ENCODE measurements around the gene NUP155. TPM values are rescaled to one million over a fixed set of nuclear protein-coding genes. Genes with fewer than 3 reads are reported as not detected.
"Not testable (repeated sequence)": the region's sequence is repeated elsewhere in the genome, so short reads cannot be mapped to it uniquely, and the experiment has no call there.

The NUP155 gene
- total RNA-seq = 10 to 100 TPM in 3 of 4 donors, 1 to 10 TPM in 1; 8.2 to 12.3 (median 10.7) TPM
- 1 to 10 TPM; 2.9 to 5.5 (median 5.3) TPM for polyA plus RNA-seq
- long read RNA-seq, donor 1, full-length matches to known transcripts = 9 of 11 reads
- long read RNA-seq, donor 1, partial matches to known transcripts = 1 of 11 reads
- long read RNA-seq, donor 1, other reads (novel, unspliced or antisense) = 1 of 11 reads
- long read RNA-seq, donor 2, full-length matches to known transcripts = 3 of 7 reads
- long read RNA-seq, donor 2, partial matches to known transcripts = 1 of 7 reads
- long read RNA-seq, donor 2, other reads (novel, unspliced or antisense) = 3 of 7 reads

- H3K27me3 ChIP-seq (ENCODE audit: insufficient read depth in 3 of 3, low read length in 2 of 3) = no peaks in the 10 kb centered on the region
- peaks cover 23% of the 10 kb centered on the region for H3K4me1 ChIP-seq
- peak within 1 kb of the TSS; percentile 100 for H3K4me3 ChIP-seq
- H3K9me3 ChIP-seq = no peaks in the 10 kb centered on the region
- H3K36me3 ChIP-seq (ENCODE audit: insufficient read depth in 1 of 2, low read depth in 1 of 2) = peaks cover 0 to 6% of the 10 kb centered on the region in 2 donors
- ATAC-seq = peak; percentile 96 to 99 (median 98)
- peak; percentile 90 to 94 for DNase-seq
- intact Hi-C loops (cut with DNase I) = no loop called here
- no peak for TF ChIP-seq CTCF (IDR thresholded peaks at IDR 0.05)
- WGBS, 3 donors = 1 to 2% (median 1%) methylated on average over 49 of the region's 49 CpGs
- H3K27ac ChIP-seq = peak within 1 kb of the TSS; percentile 90
These were observed at the start of gene NUP155 for GRCh38 chr5:37370864-37371726. Gene NUP155, minus strand, starts transcription at chr5:37371106. Its CDS starts 129 bp downstream, at chr5:37370977.

GRCh38 chr5:37417347-37417746 is 46.4 kb upstream of the NUP155 start:
- intact Hi-C loops (cut with DNase I) = loop anchor here in 1 of 2 donors (10.0 kb wide), 1 partner anchor 247 kb away; no protein-coding TSS in a partner anchor
- DNase-seq (no peak), ATAC-seq (no peak)
- no peaks in the 10 kb centered on the region for H3K4me1 ChIP-seq
- TF ChIP-seq CTCF (IDR thresholded peaks at IDR 0.05) = no peak
- H3K27me3 ChIP-seq (ENCODE audit: insufficient read depth in 3 of 3, low read length in 2 of 3) = no peaks in the 10 kb centered on the region
- WGBS, 3 donors = 92 to 93% (median 93%) methylated on average over 9 of the region's 9 CpGs
- H3K36me3 ChIP-seq (ENCODE audit: insufficient read depth in 1 of 2, low read depth in 1 of 2) = peaks cover 0 to 36% of the 10 kb centered on the region in 2 donors
- H3K27ac ChIP-seq = no peak overlapping the region
- no peak overlapping the region for H3K4me3 ChIP-seq
- H3K9me3 ChIP-seq = no peaks in the 10 kb centered on the region

GRCh38 chr5:37415456-37415855 is 44.5 kb upstream of the NUP155 start:
- not testable (repeated sequence) for H3K27ac ChIP-seq; H3K4me3 ChIP-seq; ATAC-seq; H3K9me3 ChIP-seq; H3K27me3 ChIP-seq (ENCODE audit: insufficient read depth in 3 of 3, low read length in 2 of 3); H3K4me1 ChIP-seq; DNase-seq
- intact Hi-C loops (cut with DNase I) = loop anchor here in 1 of 2 donors (10.0 kb wide), 1 partner anchor 249 kb away; no protein-coding TSS in a partner anchor
- WGBS, 3 donors = 87 to 90% methylated on average over 3 to 22 of the region's 33 CpGs; no CpG with 5 or more reads in 1 of the 3 donors
- H3K36me3 ChIP-seq (ENCODE audit: insufficient read depth in 1 of 2, low read depth in 1 of 2) = peaks cover 0 to 42% of the 10 kb centered on the region in 2 donors

GRCh38 chr5:37412515-37412914 is 41.6 kb upstream of the NUP155 start:
- intact Hi-C loops (cut with DNase I) = loop anchor here in 1 of 2 donors (5.0 to 10.0 kb wide), 2 partner anchors 252 to 780 kb away; no protein-coding TSS in a partner anchor
- Histone ChIP-seq H3K4me1 (no peaks in the 10 kb centered on the region), H3K27me3 (ENCODE audit: insufficient read depth in 3 of 3, low read length in 2 of 3) (no peaks in the 10 kb centered on the region), H3K9me3 (no peaks in the 10 kb centered on the region), H3K4me3 (no peak overlapping the region), H3K36me3 (ENCODE audit: insufficient read depth in 1 of 2, low read depth in 1 of 2) (peaks cover 0 to 43% of the 10 kb centered on the region in 2 donors), H3K27ac (no peak overlapping the region)
- DNase-seq (no peak), ATAC-seq (peak in 3 of 4 donors; percentile 56 to 87 (median 64))
- WGBS, 3 donors = 51 to 64% (median 60%) methylated on average over 3 of the region's 3 CpGs
- TF ChIP-seq CTCF (IDR thresholded peaks at IDR 0.05) = no peak

- H3K27ac ChIP-seq = no peak overlapping the region
- intact Hi-C loops (cut with DNase I) = no loop called here
- H3K4me3 ChIP-seq = no peak overlapping the region
- H3K4me1 ChIP-seq = no peaks in the 10 kb centered on the region
- H3K36me3 ChIP-seq (ENCODE audit: insufficient read depth in 1 of 2, low read depth in 1 of 2) = peaks cover 6 to 86% of the 10 kb centered on the region in 2 donors
- ATAC-seq (no peak), DNase-seq (no peak)
- WGBS, 3 donors = 85 to 86% (median 86%) methylated on average over 4 of the region's 4 CpGs
- H3K27me3 ChIP-seq (ENCODE audit: insufficient read depth in 3 of 3, low read length in 2 of 3) = no peaks in the 10 kb centered on the region
- TF ChIP-seq CTCF (IDR thresholded peaks at IDR 0.05) = no peak
- no peaks in the 10 kb centered on the region for H3K9me3 ChIP-seq
These were observed 29.6 kb upstream of the NUP155 start for GRCh38 chr5:37400501-37400900.

Data from psoas muscle (tissue), 8 donors.